ENCODE measurements around the gene APH1B.
"Not testable (repeated sequence)": the region's sequence is repeated elsewhere in the genome, so short reads cannot be mapped to it uniquely, and the experiment has no call there.

Gene APH1B

DNA sequence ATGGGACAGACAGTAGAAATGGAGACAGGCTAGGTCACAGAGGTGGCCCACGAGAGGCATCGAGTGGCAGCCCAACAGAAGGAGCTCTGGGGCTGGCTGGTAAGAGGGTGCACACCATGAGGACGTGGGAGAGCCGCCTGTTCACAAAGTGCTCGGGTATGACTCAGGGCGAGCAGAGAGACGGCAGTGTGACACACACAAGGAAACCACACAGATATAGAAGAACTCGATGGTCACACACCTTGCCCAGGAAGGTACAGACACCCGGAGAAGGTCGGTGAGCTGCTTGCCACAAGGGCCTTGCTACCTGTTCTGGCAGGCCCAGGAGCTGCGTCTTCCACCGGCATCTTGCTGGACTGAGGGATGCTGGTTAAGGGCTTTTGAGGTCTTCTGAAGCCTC lies 54.1 kb downstream of the APH1B start:
- no peak for DNase-seq (ENCODE audit: low read depth)

DNA sequence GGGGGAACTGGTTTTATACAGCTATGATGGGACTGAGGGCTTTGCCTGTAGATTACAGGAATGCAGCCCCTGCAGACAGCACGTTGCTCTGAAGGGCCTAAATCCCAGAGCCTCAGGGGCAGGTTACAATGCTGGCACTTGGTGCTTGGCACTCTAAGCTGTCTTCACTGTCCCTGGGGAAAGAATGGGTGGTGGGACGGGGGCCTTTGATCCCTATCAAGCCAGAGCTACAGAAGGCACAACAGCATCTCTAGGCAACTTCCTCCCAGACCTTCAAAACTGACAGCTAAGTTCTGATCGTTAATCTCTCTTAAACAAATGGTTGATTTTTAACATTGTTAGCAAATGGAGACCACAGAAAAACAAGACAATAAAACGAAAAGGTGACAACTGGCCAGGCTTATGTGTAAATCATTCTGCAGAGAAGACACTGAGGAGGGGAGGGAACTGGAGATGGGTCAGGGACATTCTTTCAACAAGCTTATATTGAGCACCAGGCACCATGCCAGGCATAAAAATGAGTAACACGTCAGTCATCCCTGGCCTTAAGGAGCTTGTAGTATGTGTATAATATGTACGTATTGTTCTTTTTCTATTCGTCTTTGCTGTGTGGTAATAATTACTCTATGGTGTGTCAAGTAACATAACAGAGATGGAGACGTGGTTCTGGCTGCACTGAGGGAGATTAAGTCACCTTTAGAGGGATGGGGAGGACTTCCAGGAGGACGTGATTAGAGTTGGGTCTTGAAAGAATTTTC lies 55.1 kb downstream of the APH1B start:
- DNase-seq (ENCODE audit: low read depth) = peak; percentile 76

DNA sequence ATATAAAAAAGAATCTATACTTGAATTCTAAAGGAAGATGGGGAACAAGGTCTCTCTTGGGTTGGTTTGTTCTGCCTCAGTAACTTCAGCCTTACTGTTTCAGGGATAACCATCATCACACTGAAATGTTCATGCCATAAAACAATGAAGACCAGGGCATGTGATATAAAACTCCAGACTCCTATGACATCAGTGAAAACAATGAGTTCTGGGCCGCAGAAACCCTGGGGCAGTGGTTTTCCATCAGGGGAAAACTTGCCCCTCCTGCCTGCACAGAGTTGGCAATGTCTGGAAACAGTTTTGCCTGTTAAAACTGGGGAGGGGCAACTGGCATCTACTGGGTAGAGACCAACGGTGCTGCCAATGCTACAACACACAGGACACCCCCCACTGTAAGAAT lies 57.4 kb downstream of the APH1B start:
- no peak for DNase-seq (ENCODE audit: low read depth)

DNA sequence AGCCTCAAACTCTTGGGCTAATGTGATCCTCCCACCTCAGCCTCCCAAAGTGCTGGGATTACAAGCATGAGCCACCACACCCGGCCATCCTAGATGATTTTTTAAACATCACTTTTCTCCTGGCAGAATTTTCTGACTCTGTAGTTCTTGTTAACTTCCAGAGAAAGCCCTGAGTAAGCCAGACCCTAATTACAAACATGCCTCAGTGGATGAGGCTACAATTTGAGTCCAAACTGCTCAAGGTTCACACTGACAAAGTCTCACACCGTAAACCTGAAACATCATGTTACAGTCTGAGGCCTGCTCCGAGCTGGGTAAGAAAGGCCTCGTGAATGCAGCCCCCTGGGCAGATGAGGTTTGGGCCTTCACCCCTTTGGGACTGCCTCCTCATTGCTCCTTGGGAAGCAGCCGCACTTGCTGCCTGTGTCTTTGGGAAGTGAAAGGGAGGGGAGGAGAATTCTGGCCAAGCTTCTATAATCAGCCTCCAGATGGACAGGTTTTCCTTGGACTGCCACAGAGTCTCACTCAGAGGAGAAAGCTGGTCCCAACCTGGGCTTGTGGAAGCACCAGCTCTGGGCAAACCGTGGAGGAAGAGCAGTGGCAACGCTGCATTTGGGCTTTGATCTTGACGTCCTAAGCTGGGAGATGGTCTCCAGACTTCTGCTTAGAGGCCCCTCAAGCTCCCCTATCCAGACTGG lies 58.3 kb downstream of the APH1B start:
- DNase-seq (ENCODE audit: low read depth) = no peak

DNA sequence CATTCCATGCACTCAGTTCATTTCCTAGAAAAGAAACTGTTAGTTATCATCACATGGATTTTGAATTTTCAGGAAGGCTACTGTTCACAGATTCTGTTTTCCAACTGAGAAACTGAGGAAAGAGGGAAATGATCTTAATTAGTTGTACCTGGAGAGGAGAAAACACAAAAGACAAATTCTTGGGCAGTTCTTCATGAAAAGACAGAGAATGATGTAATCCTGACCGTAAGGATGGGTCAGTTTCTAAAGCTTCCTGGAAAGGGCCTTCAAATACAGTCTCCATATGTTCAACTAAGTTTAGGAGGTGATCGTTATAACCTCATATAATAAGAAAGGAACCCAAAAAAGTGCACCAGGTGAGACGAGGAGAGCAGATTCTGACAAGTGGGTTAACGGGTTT lies 59.6 kb downstream of the APH1B start:
- no peak for DNase-seq (ENCODE audit: low read depth)

DNA sequence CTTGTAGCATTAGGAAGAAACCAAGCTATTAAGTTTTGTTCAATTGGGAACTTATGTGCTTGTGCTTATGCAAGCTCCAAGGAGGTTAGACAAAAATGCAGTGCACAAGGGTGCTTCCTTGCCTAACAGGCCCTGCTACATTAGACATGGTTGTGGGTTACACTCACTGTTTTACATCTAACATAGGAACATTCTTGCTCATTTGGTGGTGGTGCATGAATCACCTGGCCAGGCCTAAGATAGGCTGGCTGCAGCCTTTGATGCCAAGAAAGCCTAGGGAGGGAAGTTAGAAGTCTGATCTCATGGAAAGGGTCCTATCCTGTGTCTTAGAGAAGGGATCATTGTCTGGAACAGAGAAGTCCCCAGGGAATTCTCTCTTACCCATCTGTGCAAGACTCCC lies 60.8 kb downstream of the APH1B start:
- no peak for DNase-seq (ENCODE audit: low read depth)

DNA sequence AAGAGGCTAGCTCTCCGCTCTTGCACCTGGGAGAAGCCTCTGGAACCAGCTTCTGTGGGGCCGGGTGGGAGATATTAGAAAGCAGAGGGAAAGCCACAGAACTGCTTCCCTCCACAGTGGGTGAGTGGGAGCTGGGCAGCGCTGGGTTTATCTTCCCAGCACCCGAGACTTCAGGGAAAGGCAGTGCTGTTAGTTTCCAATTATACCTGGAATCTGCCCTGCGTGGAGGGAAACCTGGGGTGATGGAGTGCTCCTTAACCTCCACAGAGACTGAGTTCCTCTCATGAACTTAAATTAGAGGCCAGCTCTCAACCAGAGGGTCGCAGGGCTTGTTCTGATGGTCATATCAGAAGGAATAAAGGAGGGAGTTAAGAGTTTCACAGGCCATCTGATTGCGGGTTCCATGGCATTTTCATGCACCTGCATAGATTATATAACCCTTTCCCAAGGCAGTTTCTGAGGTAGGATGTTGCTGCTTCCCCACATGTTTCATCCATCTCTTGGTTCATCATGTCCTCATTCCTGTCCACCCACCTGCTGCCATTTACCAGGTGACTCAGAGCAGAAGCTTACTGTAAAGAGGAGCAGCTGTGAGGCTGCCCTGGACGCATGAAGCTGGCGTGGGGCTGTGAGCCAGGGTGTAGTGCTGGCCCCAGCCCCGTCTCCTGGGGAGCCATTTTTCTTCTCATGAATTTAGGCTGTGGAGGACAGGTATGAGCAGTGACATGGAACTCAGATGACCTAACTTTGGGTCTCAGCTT lies 61.8 kb downstream of the APH1B start:
- DNase-seq (ENCODE audit: low read depth) = no peak

DNA sequence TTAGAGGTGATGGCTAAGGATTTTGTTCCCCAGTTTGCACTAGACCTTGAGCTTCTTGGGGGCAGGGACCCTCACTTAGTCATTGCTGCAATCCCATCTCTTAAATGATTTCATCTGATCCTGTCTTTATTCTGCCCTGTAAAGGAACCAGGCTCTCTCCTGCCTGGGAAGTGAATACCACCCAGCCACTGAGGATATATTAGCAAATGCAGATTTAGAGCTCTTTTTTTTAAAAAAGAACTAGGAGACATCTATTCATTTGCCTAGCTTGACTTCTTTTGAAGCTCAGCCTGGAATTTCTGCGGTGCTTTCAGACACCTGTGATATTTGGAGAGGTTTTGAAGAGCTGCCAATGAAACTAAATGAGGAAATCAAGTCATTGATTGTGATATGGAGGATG lies 62.4 kb downstream of the APH1B start:
- no peak for DNase-seq (ENCODE audit: low read depth)

DNA sequence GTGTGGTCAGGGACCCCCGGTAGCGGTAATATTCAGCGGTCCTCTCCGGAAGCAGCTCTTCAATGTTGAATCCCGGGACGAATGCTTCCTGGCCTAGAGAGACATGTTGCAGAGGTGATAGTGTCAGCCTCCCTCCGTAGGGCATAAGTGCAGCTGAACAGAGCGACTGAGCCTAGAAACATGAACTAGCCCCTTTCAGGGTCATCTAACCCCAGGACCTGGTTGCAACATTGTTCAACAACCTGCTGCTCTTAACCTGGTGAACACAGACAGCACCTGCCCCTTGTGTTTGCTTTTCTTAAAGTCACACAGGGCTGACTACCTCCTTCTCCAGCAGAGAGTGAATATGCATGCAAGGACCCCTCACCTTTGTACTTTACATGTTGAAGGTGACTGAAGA lies 62.9 kb downstream of the APH1B start:
- DNase-seq (ENCODE audit: low read depth) = no peak

DNA sequence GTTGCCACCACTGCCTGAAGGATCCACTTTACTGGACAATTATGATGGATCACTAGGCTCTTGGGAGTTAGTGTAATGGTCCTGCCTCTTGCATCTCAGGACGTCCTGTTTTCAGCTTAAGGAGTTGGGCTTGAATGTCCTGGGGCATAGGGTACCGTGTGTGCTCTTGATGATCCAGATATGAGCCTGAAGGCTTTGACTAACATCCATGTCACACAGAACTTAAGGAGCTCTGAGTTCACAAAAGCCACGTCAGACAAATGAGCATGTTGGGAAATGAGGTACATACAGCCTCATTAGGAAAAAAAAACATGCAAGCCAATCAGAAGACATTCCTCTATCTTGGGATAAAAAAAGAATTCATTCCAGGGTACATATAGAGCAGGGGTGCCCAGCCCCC lies 63.5 kb downstream of the APH1B start:
- DNase-seq (ENCODE audit: low read depth) = no peak

DNA sequence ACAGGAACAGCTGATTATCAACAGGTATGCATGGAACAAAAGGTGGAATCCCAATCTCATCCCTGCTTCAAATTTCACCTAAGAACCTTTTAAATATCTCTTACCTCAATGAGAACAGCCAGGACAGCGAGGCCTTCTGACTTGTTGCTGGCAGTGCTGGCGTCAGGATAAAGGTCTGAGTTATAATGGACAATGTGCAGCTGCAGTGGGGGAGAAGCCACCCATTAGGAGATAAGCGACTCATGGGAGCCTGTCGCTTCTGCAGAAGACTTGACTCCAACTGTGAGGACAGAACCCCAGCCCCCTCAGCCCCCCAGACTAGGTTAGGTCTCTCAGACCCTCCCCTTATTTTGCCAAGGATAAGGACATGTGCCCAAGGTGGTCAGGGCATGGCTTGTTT lies 64.5 kb downstream of the APH1B start:
- no peak for DNase-seq (ENCODE audit: low read depth)

DNA sequence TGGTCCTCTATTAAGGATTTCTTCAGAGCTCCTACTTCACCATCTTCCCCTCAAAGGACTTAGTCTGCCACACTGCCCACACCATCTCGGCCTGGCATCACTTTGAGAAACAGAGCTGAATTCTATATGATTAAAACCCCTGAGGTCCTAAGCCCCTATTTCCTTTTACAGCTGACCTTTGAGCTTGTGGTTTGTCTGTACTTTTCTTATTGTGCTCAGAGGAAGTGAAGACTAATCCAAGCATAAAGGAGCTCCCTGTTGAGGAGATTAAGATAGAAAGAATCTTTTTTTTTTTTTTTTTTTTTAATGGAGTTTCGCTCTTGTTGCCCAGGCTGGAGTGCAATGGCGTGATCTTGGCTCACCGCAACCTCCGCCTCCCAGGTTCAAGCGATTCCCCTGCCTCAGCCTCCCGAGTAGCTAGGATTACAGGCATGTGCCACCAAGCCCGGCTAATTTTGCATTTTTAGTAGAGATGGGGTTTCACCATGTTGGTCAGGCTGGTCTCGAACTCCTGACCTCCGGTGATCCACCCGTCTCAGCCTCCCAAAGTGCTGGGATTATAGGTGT lies 65.7 kb downstream of the APH1B start:
- not testable (repeated sequence) for DNase-seq (ENCODE audit: low read depth)

DNA sequence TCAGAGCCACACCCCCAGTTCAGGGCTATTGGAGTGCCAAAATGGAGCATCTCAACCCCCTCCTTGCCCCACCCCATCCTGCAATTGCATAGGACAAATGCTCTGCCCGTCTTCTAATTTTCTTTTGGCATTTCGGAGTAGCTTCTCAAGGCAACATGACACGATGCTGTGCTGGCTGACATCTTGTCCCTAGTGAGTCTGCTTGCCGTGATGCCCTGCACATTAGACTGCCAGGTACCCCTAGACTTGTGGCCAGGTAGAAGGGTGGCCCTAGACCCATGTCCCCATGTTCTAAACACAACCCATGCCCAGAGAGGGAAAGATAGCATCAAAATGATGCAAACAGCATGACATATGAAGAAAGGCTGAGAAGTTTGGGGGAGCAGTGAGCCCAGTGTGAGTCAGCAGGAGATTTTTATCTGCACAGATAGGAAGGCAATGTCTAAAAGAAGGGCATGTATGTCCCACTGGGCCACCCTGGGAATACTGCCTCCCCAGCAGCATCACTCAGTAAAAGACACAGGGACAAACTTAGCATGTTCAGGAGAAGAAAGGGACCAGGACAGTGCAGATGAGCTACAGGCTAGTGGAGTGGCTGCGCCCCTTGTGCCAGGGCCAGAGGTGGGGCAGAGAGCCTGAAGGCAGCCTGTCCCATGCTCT lies 67.5 kb downstream of the APH1B start:
- DNase-seq (ENCODE audit: low read depth) = no peak

DNA sequence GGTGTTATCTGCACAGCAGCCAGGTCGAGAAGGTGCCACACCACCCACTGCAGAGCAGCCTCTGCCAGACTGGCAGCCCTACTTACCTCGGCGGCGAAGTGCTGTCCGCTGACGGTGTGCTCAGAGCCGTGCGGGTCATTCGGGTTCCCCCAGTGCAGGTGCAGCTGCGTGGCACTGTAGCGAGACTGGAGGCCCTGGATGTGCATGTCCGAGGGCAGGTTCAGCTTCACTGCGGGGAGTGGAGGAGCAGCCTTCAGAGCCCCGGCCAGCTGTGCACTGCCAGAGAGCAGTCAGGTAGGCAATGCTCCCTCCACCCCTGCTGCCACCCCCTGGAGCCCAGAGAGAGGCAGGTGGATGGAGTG lies 68.0 kb downstream of the APH1B start:
- no peak for DNase-seq (ENCODE audit: low read depth)

DNA sequence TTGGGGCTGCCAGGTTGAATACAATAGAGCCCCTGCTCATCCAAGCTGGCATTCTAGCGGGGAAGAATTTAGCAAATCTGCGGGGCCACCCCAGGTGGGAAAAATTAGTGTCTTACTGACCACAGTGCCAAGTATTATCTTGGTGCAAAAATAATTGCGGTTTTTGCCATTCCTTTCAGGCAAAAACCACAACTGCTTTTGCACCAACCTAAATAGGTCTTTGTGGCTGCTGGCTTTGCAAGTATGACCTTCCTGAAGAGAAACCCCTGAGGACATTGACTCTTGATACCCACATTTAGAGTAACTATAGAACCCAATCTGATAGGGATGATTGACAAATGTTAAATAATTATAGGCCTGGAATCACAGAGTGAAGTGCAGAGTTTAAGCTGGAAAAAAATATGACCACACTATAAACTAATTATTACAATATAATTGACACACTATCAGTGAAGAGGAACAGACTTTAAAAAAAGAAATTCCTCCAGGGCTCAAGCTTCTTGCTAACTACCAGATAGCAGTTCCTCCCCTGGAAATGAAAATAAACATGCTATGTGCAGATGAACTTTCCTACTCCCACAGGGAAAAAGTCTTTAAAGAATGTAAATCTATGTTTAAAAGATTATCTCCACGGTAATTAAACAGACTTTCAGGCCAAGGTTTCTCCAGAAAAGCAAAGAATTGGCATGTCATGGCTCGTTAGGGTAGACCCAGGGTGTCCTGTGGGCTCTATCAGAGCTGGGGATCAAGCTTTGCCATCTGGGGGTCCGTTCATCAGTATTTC lies 69.9 kb downstream of the APH1B start:
- DNase-seq (ENCODE audit: low read depth) = no peak

DNA sequence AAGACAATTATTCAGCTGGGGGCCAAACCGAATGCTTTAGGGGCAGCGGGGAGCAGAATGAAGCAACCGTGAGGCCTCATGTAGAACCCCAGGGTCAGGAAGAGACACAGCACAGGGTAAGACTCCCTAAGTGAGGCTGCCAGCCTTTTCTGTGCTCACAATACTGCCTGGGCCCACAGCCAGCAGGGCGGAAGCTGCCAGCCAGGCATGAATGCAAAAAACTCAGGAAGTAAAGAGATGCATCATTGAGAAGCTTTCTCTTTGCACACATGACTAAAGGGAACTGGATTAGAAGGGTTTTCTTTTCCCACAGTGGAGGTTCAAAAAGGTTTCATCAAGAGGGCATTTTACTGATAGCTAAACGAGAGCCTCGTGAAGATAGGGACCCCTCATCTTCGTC lies 71.0 kb downstream of the APH1B start:
- DNase-seq (ENCODE audit: low read depth) = peak; percentile 52

DNA sequence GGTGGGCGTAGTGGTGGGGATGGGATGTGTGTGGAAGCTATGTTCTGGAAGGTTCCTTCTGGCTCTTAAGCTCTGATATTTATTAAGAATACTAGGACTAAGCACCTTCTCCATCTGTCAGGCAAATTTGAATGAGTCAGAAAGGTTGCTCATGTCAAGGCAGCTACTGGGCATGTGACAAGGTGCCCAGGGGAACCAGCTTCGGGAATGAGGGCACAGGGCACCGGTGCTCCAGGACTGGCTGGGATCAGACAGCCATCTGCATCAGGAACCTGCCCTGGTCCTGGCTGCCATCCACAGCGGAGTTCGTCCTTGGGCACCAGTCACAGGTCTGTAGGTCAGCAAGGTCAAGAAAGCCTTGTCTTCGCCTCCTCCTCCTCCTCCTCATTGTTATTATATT lies 71.8 kb downstream of the APH1B start:
- DNase-seq (ENCODE audit: low read depth) = no peak

DNA sequence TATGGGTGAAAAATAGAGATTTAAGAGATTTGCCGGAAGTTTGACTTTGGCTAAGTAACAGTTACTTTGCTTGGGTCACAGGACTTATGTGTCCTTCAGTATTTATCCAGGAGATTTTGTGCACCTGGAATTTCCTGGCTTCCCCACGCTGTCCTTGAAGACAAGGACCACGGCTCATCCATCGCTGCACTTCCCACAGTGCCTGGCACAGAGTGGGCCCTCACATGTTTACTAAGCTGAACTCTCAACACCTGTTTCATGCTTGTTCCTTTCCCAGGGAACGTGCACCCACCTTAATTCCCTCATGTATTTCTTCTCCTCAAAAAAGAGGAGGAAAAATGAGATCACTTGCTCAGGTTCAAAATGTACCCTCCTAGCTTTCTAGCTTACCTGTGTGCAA lies 72.2 kb downstream of the APH1B start:
- no peak for DNase-seq (ENCODE audit: low read depth)

DNA sequence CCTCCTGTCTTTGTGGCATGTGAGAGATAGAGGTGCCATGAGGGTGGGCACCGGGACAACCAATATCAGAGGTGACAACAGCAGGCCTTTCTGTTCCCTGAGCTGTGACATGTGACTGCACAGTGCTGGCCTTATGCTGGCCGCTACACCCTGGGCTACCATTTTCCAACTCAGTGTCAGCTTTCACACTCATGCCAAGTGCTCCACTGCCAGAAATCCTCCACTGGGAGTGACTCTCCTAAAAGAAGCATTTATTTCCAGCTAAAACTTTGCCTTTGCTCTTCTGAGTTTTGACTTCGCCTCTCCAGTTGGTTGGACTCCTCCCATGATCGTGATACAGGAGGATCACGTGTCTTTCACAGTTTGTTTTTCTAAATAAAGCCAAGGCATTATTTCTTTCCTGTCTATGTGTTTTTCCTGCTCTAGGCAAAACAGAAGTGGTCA lies 72.8 kb downstream of the APH1B start:
- no peak for DNase-seq (ENCODE audit: low read depth)

DNA sequence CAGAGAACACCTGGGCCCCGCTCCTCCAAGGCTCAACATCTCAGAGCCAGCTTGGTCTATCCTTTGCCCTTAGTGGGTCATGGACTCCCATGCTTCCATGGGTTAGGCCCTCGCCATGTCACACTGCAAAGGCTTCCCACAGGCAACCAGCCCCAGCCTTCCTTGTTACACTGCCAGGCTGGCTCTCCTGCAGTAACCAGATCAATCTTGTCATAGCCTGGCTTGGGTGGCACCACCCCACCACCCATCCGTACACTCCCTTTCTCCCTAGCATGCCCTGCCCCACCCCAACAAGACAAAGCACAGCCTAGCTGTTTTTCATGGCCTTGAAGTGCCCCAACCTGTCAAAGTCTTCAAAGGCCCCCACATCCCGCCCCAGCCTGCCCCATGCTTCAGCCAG lies 73.8 kb downstream of the APH1B start:
- DNase-seq (ENCODE audit: low read depth) = no peak

DNA sequence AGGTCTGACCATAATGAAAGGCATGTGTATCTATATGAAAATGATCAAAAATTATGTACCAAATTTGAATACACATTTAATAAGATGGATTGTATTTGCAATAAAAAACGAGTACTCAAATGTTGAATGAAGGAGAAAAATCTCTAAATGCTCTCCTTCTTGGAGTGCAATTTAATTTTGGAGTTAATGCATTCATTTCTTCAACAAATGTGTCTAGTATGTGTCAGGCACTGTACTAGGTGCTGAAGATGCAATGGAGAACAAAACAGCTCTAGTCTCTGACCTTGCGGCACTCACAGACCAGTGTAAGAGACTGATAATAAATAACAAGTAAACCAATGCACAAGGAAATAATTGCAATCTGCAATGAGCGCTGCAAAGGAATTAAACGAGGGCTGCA lies 75.4 kb downstream of the APH1B start:
- no peak for DNase-seq (ENCODE audit: low read depth)

DNA sequence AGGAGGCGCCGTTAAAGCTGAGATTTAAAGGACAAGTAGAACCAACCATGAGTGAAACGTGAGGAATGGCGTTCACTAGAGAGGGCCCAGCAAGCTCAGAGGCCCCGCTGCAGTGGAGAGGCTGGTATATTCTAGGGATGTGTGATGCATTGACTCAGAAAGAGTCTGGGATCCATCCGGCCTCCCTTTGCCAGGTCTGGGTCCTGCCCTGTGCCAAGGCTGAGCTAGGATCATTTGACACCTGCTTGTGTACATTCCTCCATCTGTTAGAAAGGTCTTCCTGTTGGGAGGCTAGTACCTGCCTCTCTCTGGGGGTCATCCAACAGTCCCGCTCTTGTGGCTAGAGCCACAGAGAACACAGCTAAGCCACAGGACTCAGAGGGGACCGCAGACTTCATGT lies 75.9 kb downstream of the APH1B start:
- DNase-seq (ENCODE audit: low read depth) = no peak

Measured in GM04504 (cell line).